BLaER1 (cell line): ENCODE results near the gene AK2.
"Not testable (repeated sequence)": the region's sequence is repeated elsewhere in the genome, so short reads cannot be mapped to it uniquely, and the experiment has no call there.

ENCODE experiments used
- H3K27ac ChIP-seq: shearing (Covaris generic); formaldehyde crosslinking; 2 replicates; pipeline ENCODE4 v1.8.1; 2022
- H3K27me3 ChIP-seq: shearing (Covaris generic); formaldehyde crosslinking; 2 replicates; pipeline ENCODE4 v1.8.1; 2022
- H3K36me3 ChIP-seq: shearing (Covaris generic); formaldehyde crosslinking; 2 replicates; pipeline ENCODE4 v1.8.1; 2022
- H3K4me1 ChIP-seq: shearing (Covaris generic); formaldehyde crosslinking; 2 replicates; pipeline ENCODE4 v1.8.1; 2022
- H3K4me2 ChIP-seq: shearing (Covaris generic); formaldehyde crosslinking; 2 replicates; pipeline ENCODE4 v1.8.1; 2022
- H3K4me3 ChIP-seq: shearing (Covaris generic); formaldehyde crosslinking; 2 replicates; pipeline ENCODE4 v1.8.1; 2022
- H3K9ac ChIP-seq: shearing (Covaris generic); formaldehyde crosslinking; 2 replicates; pipeline ENCODE4 v1.8.1; 2022
- H3K9me3 ChIP-seq: shearing (Covaris generic); formaldehyde crosslinking; 2 replicates; pipeline ENCODE4 v1.8.1; 2022
- H4K20me1 ChIP-seq: shearing (Covaris generic); formaldehyde crosslinking; 2 replicates; pipeline ENCODE4 v1.8.1; 2022
- Cebpa-rat ChIP-seq: shearing (Covaris generic); IDR thresholded peaks from 2 replicates; pipeline ENCODE4 v1.8.1; 2022

AK2 gene

DNA sequence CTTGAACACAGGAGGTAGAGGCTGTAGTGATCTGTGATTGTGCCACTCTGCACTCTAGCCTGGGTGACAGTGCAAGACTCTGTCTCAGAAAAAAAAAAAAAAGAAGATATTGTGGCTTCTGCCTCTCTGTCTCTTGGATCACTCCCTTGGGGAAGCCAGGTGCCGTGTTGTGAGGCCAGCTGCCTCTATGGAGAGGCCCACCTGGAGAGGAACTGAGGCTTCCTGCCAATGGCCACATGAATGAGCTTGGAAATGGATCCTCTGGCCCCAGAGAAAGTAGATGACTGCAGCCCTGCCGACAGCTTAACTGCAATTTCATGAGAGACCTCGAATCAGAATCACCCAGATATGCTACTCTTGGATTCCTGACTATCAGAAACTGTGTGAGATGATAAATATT, 19.7 kb upstream of the AK2 start:
- H3K9ac ChIP-seq: 0 out of 2 replicates have a peak overlapping the region, but pooled peaks have one; percentile 27
- H3K27ac ChIP-seq: peak overlapping the region; percentile 28; the same call in 1 of the 2 replicates
- TF ChIP-seq Cebpa-rat: no peak
- no peaks in the 10 kb centered on the region for H3K27me3 ChIP-seq
- peak overlapping the region; percentile 76 for H3K4me2 ChIP-seq
- no peaks in the 10 kb centered on the region for H4K20me1 ChIP-seq
- no peak overlapping the region for H3K4me3 ChIP-seq
- no peaks in the 10 kb centered on the region for H3K36me3 ChIP-seq
- H3K4me1 ChIP-seq: peaks cover 46% of the 10 kb centered on the region
- H3K9me3 ChIP-seq: 0 out of 2 replicates have a peak, but pooled peaks cover 12% of the 10 kb centered on the region

GRCh38 chr1:33055210-33056008, 18.7 kb upstream of the AK2 start:
- Histone ChIP-seq H3K4me2 (peak overlapping the region; percentile 76), H4K20me1 (no peaks in the 10 kb centered on the region), H3K4me1 (peaks cover 49% of the 10 kb centered on the region), H3K9ac (no peak overlapping the region), H3K27me3 (no peaks in the 10 kb centered on the region), H3K4me3 (no peak overlapping the region), H3K9me3 (peaks cover 13% of the 10 kb centered on the region), H3K27ac (peak overlapping the region; percentile 28; the same call in 1 of the 2 replicates), H3K36me3 (no peaks in the 10 kb centered on the region)
- no peak for TF ChIP-seq Cebpa-rat

DNA sequence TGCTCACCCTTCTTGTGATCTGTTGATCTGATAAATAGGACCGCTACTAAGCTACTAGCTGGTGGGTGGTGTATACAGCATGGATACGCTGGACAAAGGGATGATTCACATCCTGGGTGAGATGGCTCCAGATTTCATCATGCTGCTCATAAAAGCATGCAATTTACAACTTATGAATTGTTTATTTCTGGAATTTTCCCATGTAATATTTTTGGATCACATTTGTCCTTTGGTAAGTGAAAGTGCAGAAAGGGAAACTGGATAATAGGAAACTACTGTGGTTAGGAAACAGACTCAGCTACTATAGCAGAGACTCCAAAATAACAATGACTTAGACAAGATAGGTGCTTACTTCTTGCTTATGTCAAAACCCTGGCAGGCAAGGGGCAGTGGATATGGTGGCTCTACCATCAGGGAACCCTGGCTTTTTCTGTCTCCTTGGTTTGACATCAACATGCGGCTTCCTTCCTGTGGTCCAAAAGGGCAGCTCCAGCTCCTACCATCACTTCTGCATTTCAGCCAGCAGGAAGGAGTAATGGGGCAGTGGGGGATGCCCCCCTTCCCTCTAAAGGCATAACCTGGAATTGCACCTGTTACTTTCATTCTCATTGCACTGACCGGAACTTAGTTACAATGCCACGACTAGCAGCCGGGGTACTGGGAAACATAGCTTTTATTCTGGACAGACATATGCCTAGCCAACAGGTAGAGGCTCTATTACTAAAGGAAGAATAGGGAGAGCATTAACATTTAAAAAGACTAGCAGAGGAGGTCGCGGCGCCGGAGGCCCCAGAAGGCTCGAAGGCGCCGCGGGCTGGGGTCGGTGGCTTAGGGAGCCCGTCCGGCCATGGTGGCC, 13.8 kb upstream of the AK2 start:
- Histone ChIP-seq H4K20me1 (no peaks in the 10 kb centered on the region), H3K9me3 (peaks cover 17% of the 10 kb centered on the region), H3K27me3 (no peaks in the 10 kb centered on the region), H3K4me1 (peaks cover 31% of the 10 kb centered on the region), H3K4me2 (no peak overlapping the region), H3K4me3 (no peak overlapping the region), H3K36me3 (no peaks in the 10 kb centered on the region), H3K9ac (no peak overlapping the region), H3K27ac (no peak overlapping the region)
- no peak for TF ChIP-seq Cebpa-rat

GRCh38 chr1:33049371-33049770, 12.7 kb upstream of the AK2 start:
- peak overlapping the region; percentile 48 for H3K4me2 ChIP-seq
- TF ChIP-seq Cebpa-rat: no peak
- no peaks in the 10 kb centered on the region for H4K20me1 ChIP-seq
- no peak overlapping the region for H3K9ac ChIP-seq
- H3K4me3 ChIP-seq: no peak overlapping the region
- H3K36me3 ChIP-seq: no peaks in the 10 kb centered on the region
- H3K9me3 ChIP-seq: peaks cover 17% of the 10 kb centered on the region
- H3K27ac ChIP-seq: no peak overlapping the region
- H3K27me3 ChIP-seq: no peaks in the 10 kb centered on the region
- peaks cover 20% of the 10 kb centered on the region for H3K4me1 ChIP-seq

- H3K27ac ChIP-seq: no peak overlapping the region
- no peak for TF ChIP-seq Cebpa-rat
- H3K36me3 ChIP-seq: no peaks in the 10 kb centered on the region
- H3K4me2 ChIP-seq: no peak overlapping the region
- H3K4me3 ChIP-seq: no peak overlapping the region
- H3K9ac ChIP-seq: no peak overlapping the region
- H3K27me3 ChIP-seq: no peaks in the 10 kb centered on the region
- H4K20me1 ChIP-seq: no peaks in the 10 kb centered on the region
- H3K4me1 ChIP-seq: peaks cover 19% of the 10 kb centered on the region
- H3K9me3 ChIP-seq: peaks cover 11% of the 10 kb centered on the region
These were observed 11.7 kb upstream of the AK2 start for GRCh38 chr1:33048426-33048825.

GRCh38 chr1:33047839-33048305, 11.2 kb upstream of the AK2 start:
- Histone ChIP-seq H3K9me3 (peaks cover 9% of the 10 kb centered on the region), H3K27me3 (no peaks in the 10 kb centered on the region), H3K4me1 (peaks cover 19% of the 10 kb centered on the region), H3K4me2 (no peak overlapping the region), H3K4me3 (no peak overlapping the region), H3K9ac (no peak overlapping the region), H4K20me1 (no peaks in the 10 kb centered on the region), H3K27ac (no peak overlapping the region), H3K36me3 (no peaks in the 10 kb centered on the region)
- no peak for TF ChIP-seq Cebpa-rat

GRCh38 chr1:33047290-33047689, 10.6 kb upstream of the AK2 start:
- no peaks in the 10 kb centered on the region for H4K20me1 ChIP-seq
- H3K4me1 ChIP-seq: peaks cover 19% of the 10 kb centered on the region
- H3K9ac ChIP-seq: no peak overlapping the region
- H3K27me3 ChIP-seq: no peaks in the 10 kb centered on the region
- H3K9me3 ChIP-seq: peaks cover 9% of the 10 kb centered on the region
- no peaks in the 10 kb centered on the region for H3K36me3 ChIP-seq
- H3K4me3 ChIP-seq: no peak overlapping the region
- H3K27ac ChIP-seq: no peak overlapping the region
- no peak overlapping the region for H3K4me2 ChIP-seq
- TF ChIP-seq Cebpa-rat: no peak

DNA sequence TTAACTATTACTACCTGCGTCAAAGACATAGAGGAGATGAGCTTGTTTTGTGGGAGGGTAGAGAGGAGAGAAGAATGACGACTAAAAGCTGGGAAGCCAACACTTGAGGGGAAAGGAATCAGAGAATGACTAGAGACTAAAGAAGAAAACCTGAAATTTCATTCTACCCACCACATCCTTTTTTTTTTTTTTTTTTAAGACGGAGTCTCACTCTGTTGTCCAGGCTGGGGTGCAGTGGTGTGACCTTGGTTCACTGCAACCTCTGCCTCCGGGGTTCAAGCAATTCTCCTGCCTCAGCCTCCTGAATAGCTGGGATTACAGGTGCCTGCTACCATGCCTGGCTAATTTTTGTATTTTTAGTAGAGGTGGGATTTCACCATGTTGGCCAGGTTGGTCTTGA, 9.6 kb upstream of the AK2 start:
- H3K27me3 ChIP-seq, H3K9me3 ChIP-seq, H3K36me3 ChIP-seq, H3K4me2 ChIP-seq, H4K20me1 ChIP-seq, H3K27ac ChIP-seq, H3K9ac ChIP-seq, H3K4me3 ChIP-seq: not testable (repeated sequence)
- peaks cover 19% of the 10 kb centered on the region for H3K4me1 ChIP-seq

DNA sequence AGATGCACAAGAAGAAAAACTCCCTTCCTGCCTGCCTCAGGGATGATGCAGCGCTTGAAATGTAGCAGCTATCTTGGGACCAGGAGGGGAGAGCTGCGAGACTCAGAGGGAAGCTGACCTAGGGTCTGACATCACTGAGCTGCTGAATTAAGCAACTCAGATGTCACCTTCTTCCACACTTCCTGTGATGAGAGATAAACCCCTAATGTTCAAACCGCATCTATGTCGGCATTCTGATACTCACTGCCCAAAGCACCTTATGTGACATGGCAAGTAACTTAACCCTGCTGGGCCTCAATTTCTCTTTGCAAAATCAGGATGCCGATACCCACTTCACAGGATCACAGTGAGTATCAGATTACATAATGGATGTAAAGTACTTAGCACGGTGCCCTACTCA, 9.1 kb upstream of the AK2 start:
- Histone ChIP-seq H3K27me3 (no peaks in the 10 kb centered on the region), H3K36me3 (no peaks in the 10 kb centered on the region), H3K9ac (no peak overlapping the region), H3K4me3 (no peak overlapping the region), H3K4me2 (no peak overlapping the region), H3K27ac (no peak overlapping the region), H4K20me1 (no peaks in the 10 kb centered on the region), H3K4me1 (peaks cover 19% of the 10 kb centered on the region), H3K9me3 (peaks cover 7% of the 10 kb centered on the region)
- TF ChIP-seq Cebpa-rat: no peak

GRCh38 chr1:33045246-33045645, 8.6 kb upstream of the AK2 start:
- H3K4me2 ChIP-seq: no peak overlapping the region
- TF ChIP-seq Cebpa-rat: no peak
- no peak overlapping the region for H3K4me3 ChIP-seq
- H3K27ac ChIP-seq: no peak overlapping the region
- no peaks in the 10 kb centered on the region for H3K27me3 ChIP-seq
- H4K20me1 ChIP-seq: no peaks in the 10 kb centered on the region
- peaks cover 2% of the 10 kb centered on the region; the same call in 1 of the 2 replicates for H3K9me3 ChIP-seq
- peaks cover 15% of the 10 kb centered on the region for H3K4me1 ChIP-seq
- no peak overlapping the region for H3K9ac ChIP-seq
- no peaks in the 10 kb centered on the region for H3K36me3 ChIP-seq
